NCI-H2029 treated with DMSO at 0.1 percent for 48 hours (cell line): ENCODE results near the gene SRXN1.
"Not testable (repeated sequence)": the region's sequence is repeated elsewhere in the genome, so short reads cannot be mapped to it uniquely, and the experiment has no call there.

Experiments
- DNase-seq: peaks from one replicate; lab custom pipeline; 2025; lab: John Stamatoyannopoulos, UW

The SRXN1 gene

DNA sequence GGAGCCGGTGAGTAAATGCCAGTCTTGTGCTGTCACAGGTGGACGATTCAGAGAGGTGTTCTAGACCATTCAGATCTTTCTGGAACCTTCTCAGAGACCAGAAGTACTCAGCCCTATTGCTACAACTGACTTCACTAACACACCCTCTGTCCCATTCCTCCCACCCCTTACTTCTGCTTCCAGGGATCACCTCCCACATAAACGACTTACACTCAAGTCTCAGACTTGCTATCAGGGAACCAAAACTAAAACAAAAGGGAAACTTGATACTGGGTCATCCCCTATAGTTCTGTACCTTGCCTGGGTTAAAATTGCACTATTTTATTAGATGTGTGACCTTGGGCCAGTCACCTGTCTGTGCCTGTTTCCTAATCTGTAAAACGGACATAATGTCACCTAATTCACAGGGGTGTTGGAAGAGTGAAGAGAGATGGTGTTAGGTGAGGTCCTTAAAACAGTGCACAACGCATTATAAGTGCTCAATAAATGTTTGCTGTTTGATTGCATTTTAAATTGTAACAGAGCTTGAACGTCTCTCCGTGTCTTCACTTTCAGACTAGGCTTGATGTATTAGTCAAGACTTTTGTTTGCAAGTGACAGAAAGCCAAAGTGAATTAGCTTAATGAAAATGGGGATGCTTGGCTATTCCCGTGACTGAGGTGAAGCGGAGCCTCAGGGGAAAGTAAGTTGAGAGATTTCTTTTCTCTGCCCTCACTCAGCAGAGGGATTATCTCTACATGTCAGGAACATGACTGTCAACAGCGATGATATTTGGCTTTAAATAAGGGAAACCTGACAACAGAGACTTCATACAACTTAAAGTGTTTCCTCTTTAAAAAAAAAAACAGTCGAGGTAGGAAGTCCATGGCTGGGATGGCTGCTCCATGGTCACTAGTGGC is 3.0 kb upstream of the SRXN1 start:
- DNase-seq, result no peak

DNA sequence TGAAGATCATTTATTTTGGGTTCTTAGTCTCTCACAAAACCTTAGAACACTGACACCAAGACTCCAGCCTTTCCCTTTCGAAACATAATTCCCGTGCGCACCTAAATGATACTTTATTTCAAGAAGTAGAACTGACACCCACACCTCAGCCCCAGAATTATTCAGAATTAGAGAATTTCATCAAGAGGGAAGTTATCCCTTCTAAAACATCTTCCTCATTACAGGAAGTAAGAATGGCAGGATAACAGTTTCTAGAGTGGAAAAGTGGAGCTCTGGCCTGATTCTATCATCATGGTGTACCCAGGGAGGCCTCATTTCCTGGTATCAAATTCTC is 1.4 kb upstream of the SRXN1 start:
- DNase-seq, result no peak

DNA sequence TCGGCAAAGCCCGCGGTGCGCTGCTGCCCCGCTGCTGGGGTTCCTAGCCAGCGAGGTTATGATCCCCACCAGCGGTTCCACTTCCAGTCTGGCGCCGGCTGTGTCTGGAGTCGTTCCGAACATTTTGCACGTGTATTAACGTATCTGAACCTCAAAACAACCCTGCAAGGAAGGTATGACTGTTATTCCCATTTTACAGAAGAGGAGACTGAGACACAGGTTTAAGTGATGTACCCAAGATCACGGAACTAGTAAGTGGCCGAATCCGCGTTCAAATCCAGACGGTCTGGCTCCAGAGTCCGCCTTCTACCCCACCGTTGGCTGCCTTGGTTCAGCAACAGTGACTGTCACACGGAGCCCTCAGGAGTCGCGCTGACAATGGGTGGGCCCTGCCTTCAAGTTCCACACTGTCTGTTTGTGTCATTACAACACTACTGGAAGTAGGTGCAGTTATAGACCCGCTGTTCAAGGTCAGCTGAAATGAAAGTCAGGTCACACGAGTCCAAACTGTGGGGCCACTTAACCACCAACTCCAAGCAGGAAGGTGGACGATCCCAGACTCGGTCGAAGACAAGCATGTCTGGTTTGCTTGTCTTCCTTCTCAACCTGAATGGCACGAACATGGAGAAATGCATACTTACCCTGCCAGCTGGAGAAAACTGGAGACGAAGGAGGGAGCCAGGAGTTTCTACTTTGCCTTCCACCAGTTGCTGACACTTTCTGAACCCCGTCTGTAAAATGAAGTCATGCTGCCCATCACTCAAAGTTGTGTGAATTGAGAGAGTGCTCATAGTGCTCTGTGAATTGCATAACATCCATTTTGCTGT is 803 bp upstream of the SRXN1 start:
- no peak for DNase-seq

DNA sequence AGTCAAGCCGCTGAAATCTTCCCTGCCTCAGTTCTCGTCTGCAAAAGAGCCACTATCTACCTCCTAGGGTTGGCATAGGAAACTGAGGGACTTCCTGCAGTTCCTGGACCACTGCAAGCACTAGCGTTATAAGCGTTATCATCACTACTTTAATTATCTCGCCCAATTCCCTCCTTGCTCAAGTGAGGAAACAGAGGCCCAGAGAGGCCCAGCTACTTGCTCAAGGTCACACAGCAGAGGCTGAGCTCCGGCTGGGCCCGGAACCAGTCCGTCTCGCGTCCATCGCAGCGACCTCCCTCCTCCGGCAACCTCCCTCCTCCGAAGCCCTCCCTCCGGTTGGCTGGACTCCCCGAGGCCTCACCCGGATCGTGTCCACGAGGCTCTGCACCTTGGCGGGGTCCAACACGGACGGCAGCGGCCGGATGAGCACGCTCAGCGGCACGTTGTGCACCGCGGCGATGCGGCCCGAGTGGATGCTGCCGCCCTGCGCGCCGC is 338 bp downstream of the SRXN1 start:
- DNase-seq, result no peak

DNA sequence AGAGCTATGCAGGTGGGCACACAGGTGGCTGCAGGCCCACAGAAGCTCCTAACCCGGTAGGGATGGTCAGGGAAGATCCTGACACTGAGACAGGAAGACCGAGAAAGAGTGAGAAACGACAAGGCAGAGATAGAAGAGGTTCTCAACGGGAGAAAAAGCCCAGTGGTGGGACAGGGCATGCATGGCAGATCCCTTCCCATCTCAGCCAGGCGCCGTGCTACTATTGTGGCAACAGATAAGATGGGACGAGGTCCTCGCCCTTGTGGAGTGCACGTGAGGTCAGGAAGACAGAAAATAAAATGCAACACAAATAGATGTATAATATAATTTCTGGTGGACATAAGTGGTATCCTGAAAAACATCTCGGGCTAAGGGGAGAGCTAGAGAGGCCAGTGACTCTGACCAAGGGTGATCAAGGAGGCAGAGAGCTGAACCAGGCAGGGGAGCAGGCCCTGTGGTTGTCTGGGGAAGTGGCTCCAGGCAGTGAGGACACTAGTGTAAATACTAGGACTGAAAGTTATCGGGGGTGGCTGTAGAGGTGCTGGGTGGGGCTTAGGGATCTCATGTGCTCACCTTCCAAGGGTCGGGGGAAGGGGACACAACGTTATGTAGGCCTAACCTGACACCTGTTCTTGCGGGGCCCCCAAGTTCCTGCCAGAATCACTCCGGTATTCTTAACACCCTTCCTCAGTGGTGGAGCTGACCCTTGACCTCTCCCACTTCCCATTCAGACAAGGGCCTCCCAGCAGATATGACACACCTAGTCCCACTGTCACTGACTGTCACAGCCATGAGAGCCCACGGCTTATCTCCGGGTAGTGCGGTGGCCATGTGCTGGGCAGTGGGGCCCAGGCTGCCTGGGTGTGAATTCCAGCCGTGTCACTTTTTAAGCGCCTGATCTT is 1.0 kb downstream of the SRXN1 start:
- no peak for DNase-seq

DNA sequence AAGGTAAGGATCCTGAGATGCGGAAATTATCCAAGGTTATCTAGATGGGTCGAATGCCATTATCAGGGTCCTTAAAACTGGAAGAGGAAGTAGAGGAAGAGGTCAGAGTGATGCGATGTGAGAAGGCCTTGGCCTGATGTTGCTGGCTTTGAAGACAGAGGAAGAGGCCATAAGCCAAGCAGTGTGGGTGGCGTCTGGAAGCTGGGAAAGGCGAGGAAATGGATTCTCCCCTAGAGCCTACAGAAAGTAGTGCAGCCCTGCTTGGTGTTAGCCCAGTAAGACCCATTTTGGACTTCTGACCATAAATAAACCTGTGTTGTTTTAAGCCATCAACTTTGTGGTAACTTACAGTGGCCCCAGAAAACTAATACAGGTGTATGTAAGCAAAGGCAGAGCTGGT is 2.0 kb downstream of the SRXN1 start:
- no peak for DNase-seq

DNA sequence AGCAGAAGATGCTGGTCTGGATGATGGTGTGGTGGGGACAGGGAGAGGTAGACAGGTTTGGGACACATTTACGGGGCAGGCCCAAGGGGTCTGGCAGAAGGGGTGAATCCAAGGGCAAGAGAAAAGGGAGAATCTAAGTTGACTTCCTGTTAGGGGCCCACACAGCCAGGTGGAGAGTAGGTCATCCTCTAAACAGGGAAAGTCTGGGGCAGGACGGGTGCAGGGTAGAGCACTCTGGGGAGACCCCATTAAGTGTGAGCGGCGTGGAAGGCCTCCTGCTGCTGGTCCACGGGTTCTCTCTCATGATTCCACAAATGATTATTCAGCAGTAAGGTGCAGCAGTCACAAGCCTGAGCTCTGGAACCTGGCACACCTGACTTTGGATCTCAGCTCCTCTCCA is 2.7 kb downstream of the SRXN1 start:
- DNase-seq, result no peak

DNA sequence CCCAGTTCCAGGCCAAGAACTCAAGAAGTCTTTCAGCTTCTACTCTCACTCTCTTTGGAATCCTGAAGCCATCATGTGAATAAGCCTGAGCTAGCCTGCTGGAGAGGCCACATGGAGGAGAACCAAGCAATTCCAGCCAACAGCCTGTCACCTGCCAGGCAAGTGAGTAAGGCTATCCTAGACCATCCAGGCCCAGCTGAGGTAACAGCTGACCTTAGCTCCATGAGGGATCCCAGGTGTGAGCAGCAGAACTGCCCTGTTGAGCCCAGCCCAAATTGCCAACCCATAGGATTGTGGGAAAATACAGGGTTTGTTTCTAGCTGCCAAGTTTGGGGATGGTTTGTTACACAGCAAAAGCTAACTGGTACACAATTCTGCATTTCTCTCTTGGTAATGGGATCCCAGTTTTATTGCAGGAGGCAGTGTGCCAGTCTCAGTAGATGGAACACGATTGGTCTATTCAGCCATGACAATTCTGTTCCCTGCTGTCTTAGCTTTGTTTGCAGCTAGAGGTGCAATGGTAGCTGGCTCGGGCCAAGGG is 5.5 kb downstream of the SRXN1 start:
- DNase-seq, result no peak

DNA sequence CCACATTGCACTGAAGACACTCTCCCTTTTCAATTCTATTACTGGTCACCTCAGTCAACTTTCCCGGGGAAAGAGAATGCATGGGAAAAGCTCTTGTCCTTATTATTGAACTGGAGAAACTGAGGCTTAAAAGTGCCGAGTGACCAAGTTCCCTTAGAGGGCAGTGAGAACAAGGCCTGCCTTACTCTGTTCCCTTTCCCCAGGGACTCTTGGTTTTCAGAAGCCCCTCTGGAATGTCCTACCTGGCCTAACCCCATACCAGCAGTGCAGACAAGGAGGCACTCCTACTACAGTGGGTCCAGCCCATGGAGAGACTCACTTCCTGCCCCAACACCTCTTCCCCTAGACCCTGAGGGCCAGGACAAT is 6.1 kb downstream of the SRXN1 start:
- DNase-seq, result no peak

DNA sequence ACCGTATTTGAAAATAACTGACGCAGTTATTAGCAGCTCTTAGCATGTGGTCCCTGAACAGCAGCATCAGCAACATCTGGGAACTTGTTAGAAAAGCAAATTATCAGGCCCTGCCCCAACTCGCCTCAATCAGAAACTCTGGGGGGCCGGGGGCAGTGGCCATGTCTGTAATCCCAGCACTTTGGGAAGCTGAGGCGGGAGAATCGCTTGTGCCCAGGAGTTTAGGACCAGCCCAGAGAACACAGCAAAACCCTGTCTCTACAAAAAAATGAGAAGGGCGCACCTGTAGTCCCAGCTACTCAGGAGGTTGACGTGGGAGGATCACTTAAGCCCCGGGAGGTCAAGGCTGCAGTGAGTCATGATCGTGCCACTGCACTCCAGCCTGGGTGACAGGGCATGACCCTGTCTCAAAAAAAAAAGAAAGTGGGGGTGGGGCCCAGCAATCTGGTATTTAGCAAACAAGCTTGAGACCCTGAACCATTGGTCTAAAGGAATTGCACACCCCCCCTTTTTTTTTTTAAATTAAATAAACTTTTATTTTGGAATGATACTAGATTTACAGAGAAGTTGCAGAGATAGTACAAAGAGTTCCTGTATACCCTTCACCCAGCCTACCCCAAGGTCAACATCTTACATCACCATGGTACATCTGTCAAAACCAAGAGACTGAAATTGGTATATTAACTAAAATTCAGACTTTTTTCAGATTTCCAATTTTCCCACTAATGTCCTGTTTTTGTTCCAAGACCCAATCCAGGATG is 6.7 kb downstream of the SRXN1 start:
- DNase-seq, result no peak

DNA sequence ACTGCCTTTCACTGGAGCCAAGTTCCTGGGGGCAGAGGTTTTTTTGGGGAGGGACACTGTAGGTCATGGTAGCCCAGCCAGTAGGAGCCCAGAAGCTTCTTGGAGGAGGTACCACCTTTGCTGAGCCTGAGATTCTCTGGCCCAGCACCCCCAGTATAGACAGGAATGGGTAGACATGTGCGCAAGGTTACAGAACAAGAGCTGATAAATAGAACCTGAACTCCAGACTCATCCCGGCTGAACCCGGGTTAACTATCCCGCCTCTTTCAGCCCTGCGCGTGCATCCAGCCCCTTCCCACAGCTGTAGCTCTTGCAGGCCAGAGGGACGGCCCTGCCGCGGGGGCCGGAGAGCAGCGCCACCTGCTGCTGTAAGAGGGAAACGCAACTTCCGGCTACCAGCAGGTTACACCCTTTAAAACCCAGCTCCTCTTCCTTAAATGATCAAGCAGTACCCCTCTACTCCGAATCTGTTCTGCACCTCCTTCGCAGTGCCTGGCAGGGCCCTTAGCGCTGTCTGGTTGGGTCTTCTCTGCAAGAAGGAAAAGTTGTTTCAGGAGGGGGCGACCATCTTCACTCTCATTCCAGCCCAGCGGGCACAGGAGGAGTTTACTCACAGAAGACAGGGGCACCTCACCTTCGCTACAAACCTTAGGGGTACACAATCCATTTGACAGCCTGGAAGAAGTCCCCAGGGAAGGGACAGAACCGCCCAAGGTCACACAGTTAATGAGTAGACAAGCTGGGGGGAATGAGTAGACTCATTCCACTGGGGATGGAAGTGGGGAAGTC is 7.5 kb downstream of the SRXN1 start:
- DNase-seq, result peak; percentile 9

DNA sequence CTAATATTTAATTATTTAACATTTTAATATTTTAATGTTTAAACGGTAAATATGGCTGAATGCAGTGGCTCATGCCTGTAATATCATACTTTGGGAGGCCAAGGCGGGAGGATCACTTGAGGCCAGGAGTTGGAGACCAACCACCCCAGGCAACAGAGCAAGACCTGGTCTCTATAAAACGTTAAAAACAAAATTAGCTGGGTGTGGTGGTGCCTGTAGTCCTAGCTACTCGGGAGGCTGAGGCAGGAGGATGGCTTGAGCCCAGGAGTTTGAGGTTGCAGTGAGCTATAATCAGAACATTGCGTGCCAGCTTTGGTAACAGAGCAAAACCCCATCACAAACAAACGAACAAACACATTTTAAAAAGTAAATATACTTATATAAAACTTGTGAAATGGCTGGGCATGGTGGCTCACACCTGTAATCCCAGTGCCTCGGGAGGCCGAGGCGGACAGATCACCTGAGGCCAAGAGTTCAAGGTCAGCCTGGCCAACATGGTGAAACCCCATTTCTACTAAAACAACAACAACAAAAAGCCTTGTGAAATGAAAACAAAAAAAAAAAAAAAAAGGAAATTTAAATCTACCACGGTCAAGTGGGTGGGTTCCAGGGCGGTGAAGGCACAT is 8.2 kb downstream of the SRXN1 start:
- no peak for DNase-seq

DNA sequence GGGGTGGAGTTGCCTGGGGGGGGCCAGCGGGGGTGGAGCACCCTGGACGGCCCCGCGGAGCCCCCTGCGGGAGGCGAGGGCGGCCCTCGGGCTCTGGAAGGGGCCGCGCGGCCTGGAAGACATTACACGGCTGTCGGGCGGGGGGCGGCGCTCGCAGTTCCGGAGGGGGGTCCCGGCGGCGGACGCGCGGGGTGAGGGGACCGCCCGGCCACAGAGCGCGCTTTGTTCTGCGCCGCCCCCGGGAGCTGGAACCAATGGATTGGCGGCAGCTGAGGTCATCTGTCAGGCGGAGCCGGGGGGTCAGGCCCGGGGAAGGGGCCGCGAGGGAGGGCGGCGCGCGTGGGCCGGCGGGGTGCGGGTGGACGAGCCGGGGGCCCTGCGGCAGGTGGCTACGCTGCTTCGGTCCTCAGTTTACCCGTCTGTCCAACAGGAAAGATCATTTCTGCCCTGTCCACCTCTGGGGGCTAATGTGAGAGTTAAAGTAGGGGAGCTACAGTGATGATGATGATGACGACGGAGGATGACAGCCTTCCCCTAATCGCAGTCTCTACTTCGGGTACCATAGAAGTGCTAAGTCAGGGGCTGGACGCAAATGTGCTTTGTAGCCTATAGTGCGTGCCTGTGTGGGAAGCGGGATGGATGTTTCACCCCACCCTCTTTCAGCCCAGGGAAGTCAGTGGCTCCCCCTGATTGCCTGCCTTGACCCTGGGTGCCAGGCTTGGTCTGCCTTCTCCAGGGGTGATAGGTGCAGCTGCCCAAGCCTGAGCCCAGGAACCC is 10.4 kb downstream of the SRXN1 start:
- DNase-seq, result no peak

DNA sequence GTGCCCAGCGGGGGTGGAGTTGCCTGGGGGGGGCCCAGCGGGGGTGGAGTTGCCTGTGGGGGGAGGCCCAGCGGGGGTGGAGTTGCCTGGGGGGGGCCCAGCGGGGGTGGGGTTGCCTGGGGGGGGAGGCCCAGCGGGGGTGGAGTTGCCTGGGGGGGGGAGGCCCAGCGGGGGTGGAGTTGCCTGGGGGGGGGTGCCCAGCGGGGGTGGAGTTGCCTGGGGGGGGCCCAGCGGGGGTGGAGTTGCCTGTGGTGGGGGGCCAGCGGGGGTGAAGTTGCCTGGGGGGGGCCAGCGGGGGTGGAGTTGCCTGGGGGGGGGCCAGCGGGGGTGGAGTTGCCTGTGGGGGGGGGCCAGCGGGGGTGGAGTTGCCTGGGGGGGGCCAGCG is 11.0 kb downstream of the SRXN1 start:
- not testable (repeated sequence) for DNase-seq

DNA sequence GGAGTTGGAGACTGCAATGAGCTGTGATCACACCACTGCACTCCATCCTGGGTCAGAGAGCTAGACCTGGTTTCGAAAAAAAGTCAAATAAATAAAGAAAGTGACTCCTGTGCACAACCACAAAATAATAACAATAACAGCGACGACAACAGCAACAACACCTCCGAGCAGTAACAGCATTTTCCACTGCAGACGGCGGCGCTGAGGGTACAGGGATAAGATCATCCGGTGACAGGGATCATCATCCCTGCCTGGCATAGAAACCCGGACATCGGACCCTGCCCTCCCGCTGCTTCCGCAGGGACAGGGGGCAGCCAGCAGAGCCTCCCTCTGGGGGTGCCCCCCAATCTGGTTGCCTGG is 11.5 kb downstream of the SRXN1 start:
- no peak for DNase-seq

DNA sequence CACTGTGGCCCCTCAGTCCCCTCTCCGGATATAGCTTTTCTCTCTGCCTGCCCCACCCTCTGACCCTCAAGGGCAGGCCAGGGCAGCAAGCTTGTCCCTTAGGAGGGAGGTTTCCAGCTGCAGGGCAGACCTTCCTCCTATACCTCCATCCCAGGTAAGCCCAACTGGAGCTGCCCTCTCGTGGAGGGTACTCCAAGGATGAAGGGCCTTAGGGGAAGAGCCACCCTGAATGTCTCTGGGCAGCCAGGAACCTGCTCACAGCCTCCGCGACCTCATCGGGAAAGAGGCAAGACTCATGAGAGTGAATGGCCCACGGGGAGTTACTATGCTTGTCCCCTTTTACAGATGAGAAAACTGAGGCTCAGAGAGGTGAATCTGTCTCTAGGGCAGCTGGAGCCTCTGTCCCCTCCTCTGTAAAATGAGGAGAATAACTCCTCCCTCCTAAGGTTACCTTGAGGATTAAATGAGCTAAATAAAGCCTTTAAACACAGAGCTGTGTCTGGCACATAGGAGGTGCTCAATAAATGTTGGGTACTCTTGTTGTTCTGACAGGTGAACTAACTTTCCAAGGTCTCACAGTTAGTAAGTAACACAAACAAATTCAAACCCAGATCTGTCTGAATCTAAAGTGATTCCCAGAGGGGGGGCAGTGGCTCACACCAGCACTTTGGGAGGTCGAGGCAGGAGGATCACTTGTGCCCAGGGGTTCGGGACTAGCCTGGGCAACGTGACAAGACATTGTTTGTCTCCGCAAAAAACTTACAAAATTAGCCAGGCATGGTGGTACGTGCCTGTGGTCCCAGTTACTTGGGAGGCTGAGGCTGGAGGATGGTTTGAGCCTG is 12.1 kb downstream of the SRXN1 start:
- DNase-seq, result no peak

DNA sequence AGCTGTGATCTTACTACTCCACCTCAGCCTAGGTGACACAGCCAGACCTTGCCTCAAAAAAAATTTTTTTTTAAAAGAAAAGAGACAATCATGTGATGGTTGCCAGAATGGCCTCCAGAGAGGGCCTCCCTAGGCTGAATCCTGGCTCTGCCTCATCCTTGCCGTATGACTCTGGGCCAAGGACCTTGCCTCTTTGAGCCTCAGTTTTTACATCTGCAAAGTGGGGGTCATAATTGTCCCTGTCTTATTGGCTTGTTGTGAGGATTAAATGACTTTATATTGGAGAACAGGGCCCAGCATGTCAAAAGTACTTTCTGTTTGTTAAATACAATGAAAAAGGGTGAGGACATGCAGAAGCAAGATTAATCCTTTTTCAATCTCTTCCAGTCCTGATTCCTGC is 14.4 kb downstream of the SRXN1 start:
- no peak for DNase-seq

DNA sequence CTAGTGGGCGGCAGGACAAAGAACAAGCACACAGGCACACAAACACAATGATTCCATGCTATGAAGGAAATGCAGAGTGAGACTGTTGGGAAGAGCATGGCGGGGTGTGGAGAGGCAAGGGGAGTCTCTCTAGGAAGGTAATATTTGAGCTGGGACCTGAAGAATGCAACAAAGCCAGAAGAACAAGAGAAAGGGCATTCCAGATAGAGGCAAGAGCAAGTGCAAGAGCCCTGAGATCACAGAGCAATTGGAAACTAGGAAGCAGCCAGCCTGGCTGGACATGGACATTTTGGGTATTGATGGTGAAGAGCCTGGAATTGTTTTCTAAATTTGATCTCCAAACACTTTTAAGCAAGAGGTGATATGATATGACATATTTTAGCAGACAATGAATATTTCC is 15.4 kb downstream of the SRXN1 start:
- no peak for DNase-seq
